ENCODE measurements around the gene LRRN2.

GRCh38 chr1:204624631-204625216 is 60.8 kb downstream of the LRRN2 start:
- no peak for TF ChIP-seq CTCF (IDR thresholded peaks at IDR 0.05)
- TF ChIP-seq POLR2A (IDR thresholded peaks at IDR 0.05) = no peak
